ENCODE measurements around the gene PROCR.

DNA sequence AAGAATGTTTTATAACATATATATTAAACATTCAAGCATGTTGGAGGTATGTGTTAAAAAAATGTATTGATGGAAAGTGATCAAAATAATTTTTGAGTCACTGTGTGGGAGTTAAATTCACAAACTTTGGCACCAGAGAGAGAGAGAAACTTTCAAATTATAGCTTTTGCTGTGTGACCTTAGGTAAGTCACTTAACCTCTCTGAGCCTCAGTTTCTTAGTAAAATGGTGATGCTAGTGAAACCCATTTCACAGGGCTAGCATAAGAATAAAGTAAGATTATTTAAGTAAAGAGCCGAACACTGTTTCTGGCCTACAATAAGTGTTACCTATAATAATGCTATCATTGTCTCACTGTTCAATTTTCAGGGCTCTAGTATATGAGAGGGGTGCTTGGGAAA is 4.1 kb upstream of the PROCR start:
- no peak for TF ChIP-seq TAF1 (IDR thresholded peaks at IDR 0.05; ENCODE audit: borderline replicate concordance, insufficient read depth, low read length)
- TF ChIP-seq, protein P1, sequence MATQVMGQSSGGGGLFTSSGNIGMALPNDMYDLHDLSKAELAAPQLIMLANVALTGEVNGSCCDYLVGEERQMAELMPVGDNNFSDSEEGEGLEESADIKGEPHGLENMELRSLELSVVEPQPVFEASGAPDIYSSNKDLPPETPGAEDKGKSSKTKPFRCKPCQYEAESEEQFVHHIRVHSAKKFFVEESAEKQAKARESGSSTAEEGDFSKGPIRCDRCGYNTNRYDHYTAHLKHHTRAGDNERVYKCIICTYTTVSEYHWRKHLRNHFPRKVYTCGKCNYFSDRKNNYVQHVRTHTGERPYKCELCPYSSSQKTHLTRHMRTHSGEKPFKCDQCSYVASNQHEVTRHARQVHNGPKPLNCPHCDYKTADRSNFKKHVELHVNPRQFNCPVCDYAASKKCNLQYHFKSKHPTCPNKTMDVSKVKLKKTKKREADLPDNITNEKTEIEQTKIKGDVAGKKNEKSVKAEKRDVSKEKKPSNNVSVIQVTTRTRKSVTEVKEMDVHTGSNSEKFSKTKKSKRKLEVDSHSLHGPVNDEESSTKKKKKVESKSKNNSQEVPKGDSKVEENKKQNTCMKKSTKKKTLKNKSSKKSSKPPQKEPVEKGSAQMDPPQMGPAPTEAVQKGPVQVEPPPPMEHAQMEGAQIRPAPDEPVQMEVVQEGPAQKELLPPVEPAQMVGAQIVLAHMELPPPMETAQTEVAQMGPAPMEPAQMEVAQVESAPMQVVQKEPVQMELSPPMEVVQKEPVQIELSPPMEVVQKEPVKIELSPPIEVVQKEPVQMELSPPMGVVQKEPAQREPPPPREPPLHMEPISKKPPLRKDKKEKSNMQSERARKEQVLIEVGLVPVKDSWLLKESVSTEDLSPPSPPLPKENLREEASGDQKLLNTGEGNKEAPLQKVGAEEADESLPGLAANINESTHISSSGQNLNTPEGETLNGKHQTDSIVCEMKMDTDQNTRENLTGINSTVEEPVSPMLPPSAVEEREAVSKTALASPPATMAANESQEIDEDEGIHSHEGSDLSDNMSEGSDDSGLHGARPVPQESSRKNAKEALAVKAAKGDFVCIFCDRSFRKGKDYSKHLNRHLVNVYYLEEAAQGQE (IDR thresholded peaks at IDR 0.05; ENCODE audit: insufficient read depth in 1 of 2, low read depth in 2 of 2, low read length in 2 of 2): no peak

All from PFSK-1 (cell line).